Measurements from ENCODE around the gene ELMO1. TPM values are rescaled to one million over a fixed set of nuclear protein-coding genes. Genes with fewer than 3 reads are reported as not detected.

ELMO1 gene
- total and polyA plus RNA-seq, 9 donors = 8.9 to 48.9 (median 28.0) TPM

DNA sequence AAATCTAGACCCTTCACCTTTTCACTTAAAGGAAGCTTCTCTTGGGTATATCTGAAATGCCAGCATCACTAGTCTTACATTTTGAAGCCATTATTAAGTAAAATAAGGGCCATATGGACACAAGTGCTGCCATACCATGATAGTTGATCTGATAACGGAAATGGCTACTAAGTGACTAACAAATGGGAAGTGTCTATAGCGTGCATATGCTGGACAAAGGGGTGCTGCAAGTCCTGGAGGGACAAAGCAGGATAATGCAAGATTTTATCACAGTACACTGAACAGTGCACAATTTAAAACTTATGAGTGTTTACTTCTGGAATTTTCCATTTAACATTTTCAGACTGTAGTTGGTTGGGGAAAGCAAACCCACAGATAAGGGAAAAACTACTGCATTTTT lies 117.9 kb downstream of the ELMO1 start:
- Histone ChIP-seq H3K4me3 (no peak overlapping the region), H3K27ac (no peak overlapping the region), H3K9me3 (no peaks in the 10 kb centered on the region), H3K27me3 (no peaks in the 10 kb centered on the region), H3K4me1 (ENCODE audit: insufficient read depth) (no peaks in the 10 kb centered on the region), H3K36me3 (no peaks in the 10 kb centered on the region)
- no peak for DNase-seq
- intact Hi-C loops (cut with DNase I) = no loop called here
- TF ChIP-seq POLR2A (IDR thresholded peaks at IDR 0.05) (no peak), EP300 (IDR thresholded peaks at IDR 0.05) (no peak)
- TF ChIP-seq, protein P1, sequence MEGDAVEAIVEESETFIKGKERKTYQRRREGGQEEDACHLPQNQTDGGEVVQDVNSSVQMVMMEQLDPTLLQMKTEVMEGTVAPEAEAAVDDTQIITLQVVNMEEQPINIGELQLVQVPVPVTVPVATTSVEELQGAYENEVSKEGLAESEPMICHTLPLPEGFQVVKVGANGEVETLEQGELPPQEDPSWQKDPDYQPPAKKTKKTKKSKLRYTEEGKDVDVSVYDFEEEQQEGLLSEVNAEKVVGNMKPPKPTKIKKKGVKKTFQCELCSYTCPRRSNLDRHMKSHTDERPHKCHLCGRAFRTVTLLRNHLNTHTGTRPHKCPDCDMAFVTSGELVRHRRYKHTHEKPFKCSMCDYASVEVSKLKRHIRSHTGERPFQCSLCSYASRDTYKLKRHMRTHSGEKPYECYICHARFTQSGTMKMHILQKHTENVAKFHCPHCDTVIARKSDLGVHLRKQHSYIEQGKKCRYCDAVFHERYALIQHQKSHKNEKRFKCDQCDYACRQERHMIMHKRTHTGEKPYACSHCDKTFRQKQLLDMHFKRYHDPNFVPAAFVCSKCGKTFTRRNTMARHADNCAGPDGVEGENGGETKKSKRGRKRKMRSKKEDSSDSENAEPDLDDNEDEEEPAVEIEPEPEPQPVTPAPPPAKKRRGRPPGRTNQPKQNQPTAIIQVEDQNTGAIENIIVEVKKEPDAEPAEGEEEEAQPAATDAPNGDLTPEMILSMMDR (IDR thresholded peaks at IDR 0.05) = no peak
- 48 to 50% (median 49%) methylated on average over 2 of the region's 2 CpGs for WGBS, 3 donors

DNA sequence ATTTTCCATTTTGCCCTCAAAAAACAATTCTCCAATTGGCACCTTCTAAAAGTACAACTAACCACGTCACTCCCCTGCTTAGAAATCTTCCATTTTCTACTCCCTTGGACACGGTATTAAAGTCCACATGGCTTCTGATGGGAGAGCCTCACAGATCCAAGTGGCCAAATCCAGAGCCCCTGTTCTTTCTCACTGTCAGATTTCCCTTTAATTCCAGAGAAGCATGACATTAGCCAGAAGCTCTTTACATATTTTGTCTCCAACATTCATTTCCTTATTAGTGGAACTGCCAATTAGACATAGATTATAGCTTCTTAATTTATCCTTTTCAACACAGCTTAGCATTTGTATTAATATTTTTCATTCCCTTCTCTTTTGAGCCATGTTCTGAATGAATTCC lies 118.7 kb downstream of the ELMO1 start:
- TF ChIP-seq EP300 (IDR thresholded peaks at IDR 0.05) (no peak), POLR2A (IDR thresholded peaks at IDR 0.05) (no peak)
- TF ChIP-seq, protein P1 (IDR thresholded peaks at IDR 0.05) = no peak
- WGBS, 3 donors = 80 to 87% (median 86%) methylated on average over 2 of the region's 2 CpGs

GRCh38 chr7:37327288-37327687 lies 121.4 kb downstream of the ELMO1 start:
- no peak overlapping the region for H3K27ac ChIP-seq
- H3K36me3 ChIP-seq = no peaks in the 10 kb centered on the region
- 95 to 97% (median 96%) methylated on average over 1 of the region's 1 CpG for WGBS, 3 donors
- H3K27me3 ChIP-seq = no peaks in the 10 kb centered on the region
- H3K9me3 ChIP-seq = no peaks in the 10 kb centered on the region
- TF ChIP-seq, protein P1 (IDR thresholded peaks at IDR 0.05) = no peak
- TF ChIP-seq POLR2A (IDR thresholded peaks at IDR 0.05) (no peak), EP300 (IDR thresholded peaks at IDR 0.05) (no peak)
- no peak for DNase-seq
- no peak overlapping the region for H3K4me3 ChIP-seq
- intact Hi-C loops (cut with DNase I) = no loop called here
- no peaks in the 10 kb centered on the region for H3K4me1 ChIP-seq (ENCODE audit: insufficient read depth)

More for the DNA sequence above, 118.7 kb downstream of the ELMO1 start:
- Histone ChIP-seq H3K4me1 (ENCODE audit: insufficient read depth) (no peaks in the 10 kb centered on the region), H3K9me3 (no peaks in the 10 kb centered on the region), H3K36me3 (no peaks in the 10 kb centered on the region), H3K4me3 (no peak overlapping the region), H3K27ac (no peak overlapping the region), H3K27me3 (no peaks in the 10 kb centered on the region)
- intact Hi-C loops (cut with DNase I) = no loop called here
- no peak for DNase-seq

DNA sequence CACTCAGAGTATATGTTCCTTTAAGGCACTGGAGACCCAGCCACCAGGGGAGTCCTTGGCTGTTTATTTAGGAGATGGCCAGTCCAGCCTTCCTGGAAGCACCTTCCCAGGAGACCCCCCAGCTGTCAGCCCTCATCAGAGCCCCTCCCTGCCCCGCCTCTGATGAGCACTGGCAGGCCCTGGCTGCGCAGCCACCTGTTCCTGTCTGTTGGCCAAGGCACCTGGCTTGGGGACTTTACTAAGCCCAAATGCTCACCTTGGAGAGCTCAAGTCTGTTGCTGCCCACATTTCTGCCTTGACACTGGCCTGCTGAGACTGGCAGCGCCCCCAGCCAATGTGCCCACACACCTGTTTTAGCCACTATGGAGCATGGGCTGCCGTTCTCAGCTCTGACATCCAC lies 124.7 kb downstream of the ELMO1 start:
- WGBS, 3 donors = 97 to 98% (median 97%) methylated on average over 4 of the region's 4 CpGs
- intact Hi-C loops (cut with DNase I) = no loop called here
- TF ChIP-seq POLR2A (IDR thresholded peaks at IDR 0.05) (no peak), EP300 (IDR thresholded peaks at IDR 0.05) (no peak)
- TF ChIP-seq, protein P1 (IDR thresholded peaks at IDR 0.05) = no peak

More for the DNA sequence above, 124.7 kb downstream of the ELMO1 start:
- Histone ChIP-seq H3K4me3 (no peak overlapping the region), H3K27me3 (no peaks in the 10 kb centered on the region), H3K4me1 (ENCODE audit: insufficient read depth) (no peaks in the 10 kb centered on the region), H3K36me3 (no peaks in the 10 kb centered on the region), H3K27ac (no peak overlapping the region), H3K9me3 (no peaks in the 10 kb centered on the region)
- DNase-seq = no peak

All from ovary (tissue), 9 donors.